ENCODE results near the gene BMF. TPM values are rescaled to one million over a fixed set of nuclear protein-coding genes. Genes with fewer than 3 reads are reported as not detected.

BMF gene
- polyA plus RNA-seq, 2 of the 4 experiments (the other 2 are of a cell fraction) = 1.4 to 1.6 TPM

GRCh38 chr15:40104865-40105516 is 3.7 kb downstream of the BMF start:
- no peak overlapping the region for H3K4me3 ChIP-seq
- peaks cover 50% of the 10 kb centered on the region for H3K4me1 ChIP-seq
- DNase-seq (ENCODE audit: low read depth in 1 of 2, low spot score in 1 of 2) (peak; percentile 69 to 78), ATAC-seq (peak; percentile 62 to 82), FAIRE-seq (no peak)
- H3K4me2 ChIP-seq = peak overlapping the region; percentile 76
- TF ChIP-seq SREBF2 (IDR thresholded peaks at IDR 0.05) (no peak), KDM1A (IDR thresholded peaks at IDR 0.05; ENCODE audit: low read depth) (no peak), FOSL2 (IDR thresholded peaks at IDR 0.05) (no peak), FOSL2 (CRISPR knock-in tag; IDR thresholded peaks at IDR 0.05) (no peak), POLR2AphosphoS2 (conservative IDR thresholded peaks at IDR 0.05; ENCODE audit: low read length) (no peak), EHMT2 (IDR thresholded peaks at IDR 0.05; ENCODE audit: low read depth) (no peak), MYC (IDR thresholded peaks at IDR 0.05; ENCODE audit: borderline replicate concordance, low read length) (peak; percentile 54; the same call in 1 of the 2 replicates), HOXB13 (CRISPR knock-in tag; IDR thresholded peaks at IDR 0.05; ENCODE audit: low read depth) (no peak), RAD21 (conservative IDR thresholded peaks at IDR 0.05 in 1 of 2, IDR thresholded peaks at IDR 0.05 in 1 of 2) (peak; percentile 41 to 52), MAX (IDR thresholded peaks at IDR 0.05) (peak; percentile 75), CTCF (IDR thresholded peaks at IDR 0.05) (peak; percentile 70), HMGXB4 (CRISPR knock-in tag; IDR thresholded peaks at IDR 0.05; ENCODE audit: borderline replicate concordance) (no peak), RNF2 (IDR thresholded peaks at IDR 0.05; ENCODE audit: borderline replicate concordance, low read depth) (no peak), E2F6 (IDR thresholded peaks at IDR 0.05; ENCODE audit: borderline replicate concordance, low read depth) (peak; percentile 80; the same call in 1 of the 2 replicates), TP53 (CRISPR knock-in tag; IDR thresholded peaks at IDR 0.05) (no peak), HOXB5 (CRISPR knock-in tag; IDR thresholded peaks at IDR 0.05) (no peak), BHLHE40 (IDR thresholded peaks at IDR 0.05; ENCODE audit: low read depth, low read length) (no peak), CBX8 (IDR thresholded peaks at IDR 0.05) (no peak), SMC3 (IDR thresholded peaks at IDR 0.05) (peak; percentile 51; the same call in 2 of the 3 replicates), HEYL (CRISPR knock-in tag; IDR thresholded peaks at IDR 0.05) (no peak)
- POLR2A ChIA-PET = no interaction called here
- WGBS (ENCODE audit: missing lambda C conversion rate) = 7% methylated on average over 16 of the region's 16 CpGs
- no peaks in the 10 kb centered on the region for H3K9me3 ChIP-seq
- CTCF ChIA-PET = interaction anchor here (0.6 to 14.6 kb wide), 42 partner anchors 8 to 185 kb away, joined by 3 to 174 read pairs (median 6); partner anchors contain the start of genes BUB1B and SRP14
- peak overlapping the region; percentile 47 to 63 for H3K27ac ChIP-seq

- Histone ChIP-seq H3K4me1 (peaks cover 56% of the 10 kb centered on the region), H3K9me3 (no peaks in the 10 kb centered on the region), H3K4me2 (peak overlapping the region; percentile 76), H3K27ac (no peak overlapping the region), H3K4me3 (no peak overlapping the region)
- ChIA-PET POLR2A (no interaction called here), CTCF (interaction anchor here (0.6 to 14.6 kb wide), 34 partner anchors 8 to 184 kb away, joined by 3 to 174 read pairs (median 7); partner anchors contain the start of genes BUB1B and SRP14)
- ATAC-seq (no peak), DNase-seq (ENCODE audit: low read depth in 1 of 2, low spot score in 1 of 2) (no peak), FAIRE-seq (no peak)
- WGBS (ENCODE audit: missing lambda C conversion rate) = 65% methylated on average over 8 of the region's 8 CpGs
- TF ChIP-seq MAFK (IDR thresholded peaks at IDR 0.05; ENCODE audit: partially characterized antibody) = no peak
- no peak for TF ChIP-seq EP300 (IDR thresholded peaks at IDR 0.05)
- TF ChIP-seq ZNF302 (CRISPR knock-in tag; IDR thresholded peaks at IDR 0.05) = no peak
- TF ChIP-seq REST (IDR thresholded peaks at IDR 0.05) = no peak
- TF ChIP-seq GATA3 (IDR thresholded peaks at IDR 0.05; ENCODE audit: borderline replicate concordance) = no peak
- no peak for TF ChIP-seq NFE2L2 (conservative IDR thresholded peaks at IDR 0.05; ENCODE audit: low read length)
These were observed 4.3 kb downstream of the BMF start for GRCh38 chr15:40104296-40104864.
